Measurements from ENCODE around the gene ARFGAP2.

GRCh38 chr11:47208628-47209027, 31.9 kb upstream of the ARFGAP2 start:
- TF ChIP-seq, protein P1, sequence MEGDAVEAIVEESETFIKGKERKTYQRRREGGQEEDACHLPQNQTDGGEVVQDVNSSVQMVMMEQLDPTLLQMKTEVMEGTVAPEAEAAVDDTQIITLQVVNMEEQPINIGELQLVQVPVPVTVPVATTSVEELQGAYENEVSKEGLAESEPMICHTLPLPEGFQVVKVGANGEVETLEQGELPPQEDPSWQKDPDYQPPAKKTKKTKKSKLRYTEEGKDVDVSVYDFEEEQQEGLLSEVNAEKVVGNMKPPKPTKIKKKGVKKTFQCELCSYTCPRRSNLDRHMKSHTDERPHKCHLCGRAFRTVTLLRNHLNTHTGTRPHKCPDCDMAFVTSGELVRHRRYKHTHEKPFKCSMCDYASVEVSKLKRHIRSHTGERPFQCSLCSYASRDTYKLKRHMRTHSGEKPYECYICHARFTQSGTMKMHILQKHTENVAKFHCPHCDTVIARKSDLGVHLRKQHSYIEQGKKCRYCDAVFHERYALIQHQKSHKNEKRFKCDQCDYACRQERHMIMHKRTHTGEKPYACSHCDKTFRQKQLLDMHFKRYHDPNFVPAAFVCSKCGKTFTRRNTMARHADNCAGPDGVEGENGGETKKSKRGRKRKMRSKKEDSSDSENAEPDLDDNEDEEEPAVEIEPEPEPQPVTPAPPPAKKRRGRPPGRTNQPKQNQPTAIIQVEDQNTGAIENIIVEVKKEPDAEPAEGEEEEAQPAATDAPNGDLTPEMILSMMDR (IDR thresholded peaks at IDR 0.05), result no peak
- no peak for TF ChIP-seq POLR2A (IDR thresholded peaks at IDR 0.05)

Measured in testis (tissue), 2 donors.